A673 (cell line): ENCODE data around the gene KRTAP9-1.

ENCODE experiments used
- EZH2 ChIP-seq: fragments of 200-600 bp; sonication (generic); IDR thresholded peaks from 2 replicates; pipeline ENCODE4 v1.6.1; 2017; ENCODE audit warnings: borderline replicate concordance, low read depth, mild to moderate bottlenecking, mixed read lengths, antibody characterized with exemption, low read length; ENCODE audit not compliant: poor library complexity, severe bottlenecking
- TF ChIP-seq, protein P1 (sequence below): fragments of 300-800, 200-600 bp; sonication (generic); conservative IDR thresholded peaks from 2 replicates; pipeline ENCODE4 v1.5.1; 2017; ENCODE audit warnings: low read depth, mild to moderate bottlenecking, antibody characterized with exemption, low read length, moderate library complexity, mixed read lengths

DNA sequence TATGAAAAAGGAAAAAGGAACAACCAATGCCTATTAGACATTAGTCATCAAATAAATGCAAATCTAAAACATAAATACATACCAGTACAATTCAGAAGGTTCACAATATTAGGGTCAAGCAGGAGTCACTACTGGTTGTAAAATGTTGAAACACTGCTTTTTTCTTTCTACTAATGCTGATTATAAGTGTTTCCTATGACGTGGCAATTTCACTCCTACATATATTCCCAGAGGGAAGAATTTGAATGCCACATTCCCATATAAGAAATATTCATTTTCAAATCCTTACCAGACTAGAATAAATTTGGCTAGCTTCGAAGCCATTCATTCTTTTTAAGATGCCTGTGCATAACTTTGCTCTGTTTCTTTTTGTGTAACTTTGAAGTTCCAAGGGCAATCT is 34.1 kb downstream of the KRTAP9-1 start:
- TF ChIP-seq, protein P1, sequence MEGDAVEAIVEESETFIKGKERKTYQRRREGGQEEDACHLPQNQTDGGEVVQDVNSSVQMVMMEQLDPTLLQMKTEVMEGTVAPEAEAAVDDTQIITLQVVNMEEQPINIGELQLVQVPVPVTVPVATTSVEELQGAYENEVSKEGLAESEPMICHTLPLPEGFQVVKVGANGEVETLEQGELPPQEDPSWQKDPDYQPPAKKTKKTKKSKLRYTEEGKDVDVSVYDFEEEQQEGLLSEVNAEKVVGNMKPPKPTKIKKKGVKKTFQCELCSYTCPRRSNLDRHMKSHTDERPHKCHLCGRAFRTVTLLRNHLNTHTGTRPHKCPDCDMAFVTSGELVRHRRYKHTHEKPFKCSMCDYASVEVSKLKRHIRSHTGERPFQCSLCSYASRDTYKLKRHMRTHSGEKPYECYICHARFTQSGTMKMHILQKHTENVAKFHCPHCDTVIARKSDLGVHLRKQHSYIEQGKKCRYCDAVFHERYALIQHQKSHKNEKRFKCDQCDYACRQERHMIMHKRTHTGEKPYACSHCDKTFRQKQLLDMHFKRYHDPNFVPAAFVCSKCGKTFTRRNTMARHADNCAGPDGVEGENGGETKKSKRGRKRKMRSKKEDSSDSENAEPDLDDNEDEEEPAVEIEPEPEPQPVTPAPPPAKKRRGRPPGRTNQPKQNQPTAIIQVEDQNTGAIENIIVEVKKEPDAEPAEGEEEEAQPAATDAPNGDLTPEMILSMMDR, result no peak
- TF ChIP-seq EZH2, result no peak
